ENCODE measurements around the gene CCDC107.

CCDC107 gene

GRCh38 chr9:35664531-35665470 lies 6.7 kb downstream of the CCDC107 start, which contains the start of gene ARHGEF39:
Gene ARHGEF39, minus strand, starts transcription at chr9:35665195. Its CDS starts 26 bp downstream, at chr9:35665169.
- H3K4me3 ChIP-seq (replicated peaks in 1 of 2; ENCODE audit: low read depth in 2 of 2, low read length in 2 of 2), result peak within 1 kb of the TSS; percentile 56 to 65
- DNase-seq (ENCODE audit: low read depth in 2 of 2), result peak; percentile 66 to 79
- TF ChIP-seq CTCF (IDR thresholded peaks at IDR 0.05; ENCODE audit: low read depth, low read length), result no peak

GRCh38 chr9:35665471-35665818 lies 7.4 kb downstream of the CCDC107 start:
- TF ChIP-seq CTCF (IDR thresholded peaks at IDR 0.05; ENCODE audit: low read depth, low read length), result no peak
- H3K4me3 ChIP-seq (replicated peaks in 1 of 2; ENCODE audit: low read depth in 2 of 2, low read length in 2 of 2), result peak overlapping the region; percentile 56 to 65
- no peak for DNase-seq (ENCODE audit: low read depth in 2 of 2)

- DNase-seq (ENCODE audit: low read depth in 2 of 2), result peak in 1 of 2 donors; percentile 65
- no peak overlapping the region for H3K4me3 ChIP-seq (replicated peaks in 1 of 2; ENCODE audit: low read depth in 2 of 2, low read length in 2 of 2)
- no peak for TF ChIP-seq CTCF (IDR thresholded peaks at IDR 0.05; ENCODE audit: low read depth, low read length)
Measured at GRCh38 chr9:35666045-35666444, 8.0 kb downstream of the CCDC107 start.

- DNase-seq (ENCODE audit: low read depth in 2 of 2), result no peak
- no peak overlapping the region for H3K4me3 ChIP-seq (replicated peaks in 1 of 2; ENCODE audit: low read depth in 2 of 2, low read length in 2 of 2)
- TF ChIP-seq CTCF (IDR thresholded peaks at IDR 0.05; ENCODE audit: low read depth, low read length), result no peak
Measured at GRCh38 chr9:35666549-35666948, 8.5 kb downstream of the CCDC107 start.

GRCh38 chr9:35667939-35668338 lies 9.8 kb downstream of the CCDC107 start:
- no peak overlapping the region for H3K4me3 ChIP-seq (replicated peaks in 1 of 2; ENCODE audit: low read depth in 2 of 2, low read length in 2 of 2)
- TF ChIP-seq CTCF (IDR thresholded peaks at IDR 0.05; ENCODE audit: low read depth, low read length), result no peak
- no peak for DNase-seq (ENCODE audit: low read depth in 2 of 2)

- no peak for TF ChIP-seq CTCF (IDR thresholded peaks at IDR 0.05; ENCODE audit: low read depth, low read length)
- no peak overlapping the region for H3K4me3 ChIP-seq (replicated peaks in 1 of 2; ENCODE audit: low read depth in 2 of 2, low read length in 2 of 2)
- peak in 1 of 2 donors; percentile 22 for DNase-seq (ENCODE audit: low read depth in 2 of 2)
Measured at GRCh38 chr9:35669331-35670145, 11.4 kb downstream of the CCDC107 start.

Measured in cardiac fibroblast (primary cell).